SU-DHL-6 (cell line): ENCODE data around the gene KCNIP3.
"Not testable (repeated sequence)": the region's sequence is repeated elsewhere in the genome, so short reads cannot be mapped to it uniquely, and the experiment has no call there.

Experiments
- H2AFZ ChIP-seq: fragments of 200-600 bp; sonication (generic); 2 replicates; pipeline ENCODE4 v1.6.1; 2014; ENCODE audit warnings: low read depth, mild to moderate bottlenecking, moderate library complexity, mixed read lengths, antibody characterized with exemption, low read length; ENCODE audit not compliant: severe bottlenecking
- H3F3A ChIP-seq: fragments of 200-600 bp; shearing (Covaris generic); 2 replicates; pipeline ENCODE4 v1.6.0; 2016; ENCODE audit warnings: antibody characterized with exemption, mild to moderate bottlenecking; ENCODE audit not compliant: insufficient read depth
- H3K27ac ChIP-seq: fragments of 200-600 bp; sonication (generic); 2 replicates; pipeline ENCODE4 v1.5.1; 2016; ENCODE audit warnings: low read depth, mild to moderate bottlenecking, low read length, moderate library complexity, mixed read lengths
- H3K27me3 ChIP-seq: fragments of 200-600 bp; sonication (generic), shearing (Covaris generic); 2 replicates; pipeline ENCODE4 v1.6.0; 2014; ENCODE audit warnings: mild to moderate bottlenecking, low read length
- H3K36me3 ChIP-seq: fragments of 200-600 bp; sonication (generic); 2 replicates; pipeline ENCODE4 v1.6.1; 2014; ENCODE audit warnings: mild to moderate bottlenecking, low read length, mixed read lengths
- H3K4me2 ChIP-seq: fragments of 300-600, 200-600 bp; shearing (Covaris generic), sonication (generic); 2 replicates; pipeline ENCODE4 v1.6.0; 2014; ENCODE audit warnings: low read length, low read depth, mild to moderate bottlenecking; ENCODE audit not compliant: poor library complexity, severe bottlenecking
- H3K4me3 ChIP-seq: fragments of 200-600 bp; sonication (generic); 2 replicates; pipeline ENCODE4 v1.5.1; 2014; ENCODE audit warnings: antibody characterized with exemption, low read length, mild to moderate bottlenecking, mixed read lengths; ENCODE audit not compliant: insufficient read depth, poor library complexity, severe bottlenecking
- H3K79me2 ChIP-seq: fragments of 200-600 bp; sonication (generic); 2 replicates; pipeline ENCODE4 v1.6.1; 2014; ENCODE audit warnings: mild to moderate bottlenecking, low read length, moderate library complexity; ENCODE audit not compliant: insufficient read depth
- H3K9ac ChIP-seq: fragments of 200-600 bp; sonication (generic); 2 replicates; pipeline ENCODE4 v1.7.0; 2014; ENCODE audit warnings: mild to moderate bottlenecking, low read length
- H3K9me2 ChIP-seq: fragments of 200-600 bp; sonication (generic); replicated peaks from 2 replicates; pipeline ENCODE4 v1.6.1; 2014; ENCODE audit warnings: low read length; ENCODE audit not compliant: insufficient read depth
- H3K9me3 ChIP-seq: fragments of 200-600 bp; sonication (generic); 2 replicates; pipeline ENCODE4 v1.6.1; 2014; ENCODE audit warnings: low read length, mixed read lengths; ENCODE audit not compliant: insufficient read depth
- H4K20me1 ChIP-seq: fragments of 200-600 bp; sonication (generic); 2 replicates; pipeline ENCODE4 v1.6.1; 2014; ENCODE audit warnings: low read depth, mild to moderate bottlenecking, antibody characterized with exemption, low read length, moderate library complexity, mixed read lengths
- CTCF ChIP-seq: fragments of 200-600 bp; sonication (generic); IDR thresholded peaks from one replicate; pipeline ENCODE4 v1.5.1; 2017; ENCODE audit warnings: antibody characterized with exemption, mild to moderate bottlenecking, low read length, moderate library complexity; ENCODE audit not compliant: insufficient read depth, poor library complexity, severe bottlenecking
- EZH2phosphoT487 ChIP-seq: fragments of 200-600 bp; sonication (generic), shearing (Covaris generic); conservative IDR thresholded peaks from 2 replicates; pipeline ENCODE4 v1.6.1; 2018; ENCODE audit warnings: mild to moderate bottlenecking, antibody characterized with exemption, low read length, moderate library complexity, mixed read lengths

KCNIP3 gene

GRCh38 chr2:95354469-95354901 lies 57.3 kb downstream of the KCNIP3 start:
- Histone ChIP-seq H3F3A (no peaks in the 10 kb centered on the region), H3K36me3 (no peaks in the 10 kb centered on the region), H3K4me2 (no peak overlapping the region), H3K27me3 (no peaks in the 10 kb centered on the region), H4K20me1 (no peaks in the 10 kb centered on the region), H3K27ac (no peak overlapping the region), H3K9ac (no peak overlapping the region), H3K4me3 (no peak overlapping the region), H3K9me3 (no peaks in the 10 kb centered on the region), H2AFZ (no peak overlapping the region), H3K9me2 (no peaks in the 10 kb centered on the region), H3K79me2 (no peaks in the 10 kb centered on the region)
- TF ChIP-seq EZH2phosphoT487 (no peak), CTCF (no peak)

DNA sequence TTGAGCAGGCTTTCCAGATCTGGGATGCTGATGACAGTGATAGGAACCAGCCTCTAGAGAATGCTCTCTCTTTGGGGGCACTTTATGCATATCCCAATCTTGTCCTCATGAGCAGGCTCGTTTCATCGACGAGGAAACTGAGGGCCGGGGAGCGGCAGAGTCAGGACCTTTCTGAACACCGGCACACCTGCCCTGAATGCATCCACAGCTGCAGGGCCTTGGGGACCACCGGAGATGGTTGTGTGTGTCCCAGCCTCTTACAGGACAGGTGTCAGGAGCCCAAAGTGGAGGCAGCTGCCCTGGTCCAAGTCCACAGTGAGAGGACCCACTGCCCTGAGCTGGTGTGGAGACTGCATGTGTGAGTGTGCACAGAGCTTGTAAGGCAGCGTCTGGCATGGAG lies 57.8 kb downstream of the KCNIP3 start:
- no peak overlapping the region for H2AFZ ChIP-seq
- no peaks in the 10 kb centered on the region for H3K9me2 ChIP-seq
- H3K9me3 ChIP-seq: no peaks in the 10 kb centered on the region
- no peaks in the 10 kb centered on the region for H3K36me3 ChIP-seq
- H3K27me3 ChIP-seq: no peaks in the 10 kb centered on the region
- H3F3A ChIP-seq: no peaks in the 10 kb centered on the region
- no peaks in the 10 kb centered on the region for H3K79me2 ChIP-seq
- H4K20me1 ChIP-seq: no peaks in the 10 kb centered on the region
- H3K4me3 ChIP-seq: no peak overlapping the region
- no peak overlapping the region for H3K27ac ChIP-seq
- no peak overlapping the region for H3K9ac ChIP-seq
- TF ChIP-seq CTCF: no peak
- no peak for TF ChIP-seq EZH2phosphoT487
- no peak overlapping the region for H3K4me2 ChIP-seq

DNA sequence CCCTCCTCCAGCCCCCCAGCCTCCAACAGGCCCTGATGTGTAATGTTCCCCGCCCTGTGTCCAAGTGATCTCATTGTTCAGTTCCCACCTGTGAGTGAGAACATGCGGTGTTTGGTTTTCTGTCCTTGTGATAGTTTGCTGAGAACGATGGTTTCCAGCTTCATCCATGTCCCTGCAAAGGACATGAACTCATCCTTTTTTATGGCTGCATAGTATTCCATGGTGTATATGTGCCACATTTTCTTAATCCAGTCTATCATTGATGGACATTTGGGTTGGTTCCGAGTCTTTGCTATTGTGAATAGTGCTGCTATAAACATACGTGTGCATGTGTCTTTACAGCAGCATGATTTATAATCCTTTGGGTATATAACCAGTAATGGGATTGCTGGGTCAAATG lies 58.3 kb downstream of the KCNIP3 start:
- H3F3A ChIP-seq, H4K20me1 ChIP-seq, H3K4me3 ChIP-seq, H2AFZ ChIP-seq, H3K9ac ChIP-seq, H3K79me2 ChIP-seq, H3K4me2 ChIP-seq, H3K27ac ChIP-seq, H3K27me3 ChIP-seq, H3K9me2 ChIP-seq, H3K36me3 ChIP-seq, H3K9me3 ChIP-seq: not testable (repeated sequence)

- TF ChIP-seq CTCF (no peak), EZH2phosphoT487 (no peak)
- no peak overlapping the region for H3K9ac ChIP-seq
- no peaks in the 10 kb centered on the region for H3K9me3 ChIP-seq
- H4K20me1 ChIP-seq: no peaks in the 10 kb centered on the region
- no peaks in the 10 kb centered on the region for H3K27me3 ChIP-seq
- no peaks in the 10 kb centered on the region for H3K36me3 ChIP-seq
- no peaks in the 10 kb centered on the region for H3K79me2 ChIP-seq
- no peaks in the 10 kb centered on the region for H3F3A ChIP-seq
- H2AFZ ChIP-seq: no peak overlapping the region
- no peak overlapping the region for H3K27ac ChIP-seq
- no peaks in the 10 kb centered on the region for H3K9me2 ChIP-seq
- H3K4me3 ChIP-seq: no peak overlapping the region
- no peak overlapping the region for H3K4me2 ChIP-seq
Observed at GRCh38 chr2:95356821-95357700, 59.9 kb downstream of the KCNIP3 start.
